Erythroblast (primary cell): ENCODE results near the gene C9orf43.

Source experiments
- DNase-seq, 2 experiments: peaks; one replicate each; lab custom pipeline; 2025; lab: John Stamatoyannopoulos, UW
- GATA1 ChIP-seq: IDR thresholded peaks from 2 replicates; pipeline ENCODE4 v1.6.1; 2011; ENCODE audit warnings: low read depth, mild to moderate bottlenecking, control low read depth, low read length, moderate library complexity
- POLR2A ChIP-seq: IDR thresholded peaks from 2 replicates; pipeline ENCODE4 v1.6.1; 2011; ENCODE audit warnings: mild to moderate bottlenecking, low read length

C9orf43 gene

GRCh38 chr9:113410207-113410864, at the start of gene C9orf43, which contains the start of gene POLE3:
Gene C9orf43, plus strand, starts transcription at chr9:113410747. Its CDS starts 2,747 bp downstream, at chr9:113413494.
Gene POLE3, minus strand, starts transcription at chr9:113410675. Its CDS starts 382 bp downstream, at chr9:113410293.
- peak; percentile 97 to 98 for DNase-seq
- no peak for TF ChIP-seq GATA1
- peak; percentile 88 for TF ChIP-seq POLR2A

- no peak for DNase-seq
- TF ChIP-seq GATA1 (no peak), POLR2A (no peak)
Measured at GRCh38 chr9:113361304-113362018, 49.1 kb upstream of the C9orf43 start.

GRCh38 chr9:113363336-113363735, 47.2 kb upstream of the C9orf43 start:
- no peak for TF ChIP-seq POLR2A
- TF ChIP-seq GATA1, result no peak
- no peak for DNase-seq

GRCh38 chr9:113364951-113365350, 45.6 kb upstream of the C9orf43 start:
- no peak for TF ChIP-seq GATA1
- TF ChIP-seq POLR2A, result no peak
- DNase-seq, result peak; percentile 77 to 78

- DNase-seq, result peak; percentile 38 to 60
Measured at GRCh38 chr9:113365652-113366051, 44.9 kb upstream of the C9orf43 start.

GRCh38 chr9:113368348-113368981, 42.1 kb upstream of the C9orf43 start:
- peak; percentile 54 to 59 for DNase-seq
- TF ChIP-seq GATA1 (no peak), POLR2A (no peak)

GRCh38 chr9:113368982-113369854, 41.3 kb upstream of the C9orf43 start:
- DNase-seq, result peak; percentile 70 to 91
- peak; percentile 24 for TF ChIP-seq POLR2A
- peak; percentile 92 for TF ChIP-seq GATA1

- no peak for TF ChIP-seq GATA1
- no peak for DNase-seq
Measured at GRCh38 chr9:113369855-113370140, 40.7 kb upstream of the C9orf43 start.

GRCh38 chr9:113370806-113371325, 39.7 kb upstream of the C9orf43 start:
- DNase-seq, result no peak
- TF ChIP-seq POLR2A (no peak), GATA1 (no peak)

- no peak for DNase-seq
Measured at GRCh38 chr9:113372059-113372458, 38.5 kb upstream of the C9orf43 start.

GRCh38 chr9:113373256-113373655, 37.3 kb upstream of the C9orf43 start:
- no peak for DNase-seq
- TF ChIP-seq POLR2A (no peak), GATA1 (no peak)

More at GRCh38 chr9:113372059-113372458, 38.5 kb upstream of the C9orf43 start:
- no peak for TF ChIP-seq POLR2A
- no peak for TF ChIP-seq GATA1

- DNase-seq, result no peak
- TF ChIP-seq GATA1, result no peak
- no peak for TF ChIP-seq POLR2A
Measured at GRCh38 chr9:113373676-113374392, 36.7 kb upstream of the C9orf43 start.
